Suprapubic skin (tissue), 4 donors: ENCODE results near the gene METTL8.

Source experiments
- CTCF ChIP-seq, 2 donors: fragments of 200-600 bp in 1 of 2; fragments of 450-650 bp in 1 of 2; sonication (generic) in 1 of 2; IDR thresholded peaks; one replicate each; pipeline ENCODE4 v1.5.1; 2016 to 2019; ENCODE audit warnings: antibody characterized with exemption in 2 of 2, mild to moderate bottlenecking in 1 of 2, moderate library complexity in 1 of 2
- EP300 ChIP-seq: sonication (generic); formaldehyde crosslinking; IDR thresholded peaks from one replicate; pipeline ENCODE4 v1.6.1; 2017; ENCODE audit warnings: antibody characterized with exemption
- POLR2A ChIP-seq, 2 donors: fragments of 450-650 bp; IDR thresholded peaks; one replicate each; pipeline ENCODE4 v1.6.1; 2017; ENCODE audit warnings: antibody characterized with exemption in 2 of 2, mild to moderate bottlenecking in 2 of 2, moderate library complexity in 2 of 2
- POLR2AphosphoS5 ChIP-seq, 3 donors: sonication (generic); formaldehyde crosslinking; IDR thresholded peaks; one replicate each; pipeline ENCODE4 v1.6.1; 2017; ENCODE audit warnings: antibody characterized with exemption in 3 of 3

GRCh38 chr2:171432969-171433762, 624 bp downstream of the METTL8 start:
- TF ChIP-seq CTCF (IDR thresholded peaks at IDR 0.05) (no peak), EP300 (no peak), POLR2AphosphoS5 (IDR thresholded peaks at IDR 0.05) (no peak), POLR2A (IDR thresholded peaks at IDR 0.05) (no peak)
